ENCODE data around the gene RNF214.

GRCh38 chr11:117258576-117258975 lies 26.1 kb downstream of the RNF214 start:
- TF ChIP-seq ZNF70 (CRISPR knock-in tag; IDR thresholded peaks at IDR 0.05) (no peak), ESRRG (CRISPR knock-in tag; IDR thresholded peaks at IDR 0.05) (no peak), ZFP3 (CRISPR knock-in tag; IDR thresholded peaks at IDR 0.05) (no peak), GLIS3 (CRISPR knock-in tag; IDR thresholded peaks at IDR 0.05) (no peak), ZFP30 (CRISPR knock-in tag; IDR thresholded peaks at IDR 0.05) (no peak), ZC3H10 (CRISPR knock-in tag; IDR thresholded peaks at IDR 0.05) (no peak), PATZ1 (CRISPR knock-in tag; IDR thresholded peaks at IDR 0.05; ENCODE audit: borderline replicate concordance) (no peak), ARNTL (CRISPR knock-in tag; IDR thresholded peaks at IDR 0.05; ENCODE audit: borderline replicate concordance, low read depth) (no peak), CSDC2 (CRISPR knock-in tag; IDR thresholded peaks at IDR 0.05) (no peak), CSRNP3 (CRISPR knock-in tag; IDR thresholded peaks at IDR 0.05) (no peak), ZNF565 (CRISPR knock-in tag; conservative IDR thresholded peaks at IDR 0.05; ENCODE audit: low read depth) (no peak), TSHZ2 (CRISPR knock-in tag; IDR thresholded peaks at IDR 0.05) (no peak), CREB5 (CRISPR knock-in tag; IDR thresholded peaks at IDR 0.05; ENCODE audit: low read depth) (no peak), PPARA (CRISPR knock-in tag; IDR thresholded peaks at IDR 0.05; ENCODE audit: borderline replicate concordance) (no peak)

Data from SK-N-SH treated with all-trans-retinoic acid at 6 μM for 48 hours (cell line).